GM18870 (cell line): ENCODE results near the gene DENND2A.
"Not testable (repeated sequence)": the region's sequence is repeated elsewhere in the genome, so short reads cannot be mapped to it uniquely, and the experiment has no call there.

Experiments
- ATAC-seq: cut with Tn5 transposase; IDR thresholded peaks from one replicate; pipeline ENCODE4 v1.9.1; 2021; ENCODE audit warnings: moderate library complexity; ENCODE audit not compliant: unreplicated experiment

Gene DENND2A

GRCh38 chr7:140553236-140553635 is 87.4 kb downstream of the DENND2A start:
- ATAC-seq: not testable (repeated sequence)

GRCh38 chr7:140552240-140552679 is 88.4 kb downstream of the DENND2A start:
- ATAC-seq: no peak

- ATAC-seq: no peak
These were observed 89.0 kb downstream of the DENND2A start for GRCh38 chr7:140551355-140552239.

GRCh38 chr7:140546947-140547346 is 93.7 kb downstream of the DENND2A start:
- ATAC-seq: no peak

GRCh38 chr7:140544388-140544826 is 96.2 kb downstream of the DENND2A start:
- ATAC-seq: no peak

- ATAC-seq: no peak
These were observed 98.4 kb downstream of the DENND2A start for GRCh38 chr7:140542228-140542603.

GRCh38 chr7:140541513-140542227 is 98.9 kb downstream of the DENND2A start:
- no peak for ATAC-seq

- no peak for ATAC-seq
These were observed 99.5 kb downstream of the DENND2A start for GRCh38 chr7:140541176-140541512.

GRCh38 chr7:140540136-140540777 is 100.4 kb downstream of the DENND2A start:
- ATAC-seq: no peak

GRCh38 chr7:140539461-140539860 is 101.2 kb downstream of the DENND2A start:
- ATAC-seq: no peak

GRCh38 chr7:140537750-140538482 is 102.7 kb downstream of the DENND2A start:
- no peak for ATAC-seq

GRCh38 chr7:140534743-140535142 is 105.9 kb downstream of the DENND2A start:
- no peak for ATAC-seq

GRCh38 chr7:140533394-140533872 is 107.2 kb downstream of the DENND2A start:
- ATAC-seq: no peak

GRCh38 chr7:140529428-140529827 is 111.2 kb downstream of the DENND2A start:
- not testable (repeated sequence) for ATAC-seq

- ATAC-seq: no peak
These were observed 113.6 kb downstream of the DENND2A start for GRCh38 chr7:140526787-140527664.

- ATAC-seq: no peak
These were observed 114.4 kb downstream of the DENND2A start for GRCh38 chr7:140526214-140526613.

GRCh38 chr7:140525743-140526142 is 114.9 kb downstream of the DENND2A start:
- ATAC-seq: no peak

GRCh38 chr7:140521421-140521820 is 119.2 kb downstream of the DENND2A start:
- no peak for ATAC-seq

- ATAC-seq: no peak
These were observed 121.6 kb downstream of the DENND2A start for GRCh38 chr7:140519007-140519399.
